Measurements from ENCODE around the gene H3-3A. TPM values are rescaled to one million over a fixed set of nuclear protein-coding genes. Genes with fewer than 3 reads are reported as not detected.

H3-3A gene
- total RNA-seq, 1 donor from 2014 or later = 84.8 TPM

DNA sequence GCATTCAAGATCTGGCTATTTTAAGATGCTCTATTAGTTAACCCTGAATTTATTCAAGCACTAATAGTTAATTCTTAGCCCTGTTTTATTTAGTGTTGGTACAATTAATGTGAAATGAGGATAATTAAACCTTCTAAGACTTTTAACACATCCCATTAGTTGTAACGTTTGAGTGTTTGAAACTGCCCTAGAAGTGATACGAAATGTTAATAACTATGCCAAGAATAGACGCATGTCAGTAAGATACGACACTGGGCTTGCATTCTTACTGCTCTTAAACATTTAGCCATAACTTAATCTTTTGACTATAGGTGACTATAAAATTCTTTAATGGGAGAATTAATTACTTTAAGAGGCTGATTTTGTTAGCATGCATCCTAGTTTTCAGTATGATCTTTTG is 9.8 kb downstream of the H3-3A start:
- TF ChIP-seq, protein P1, sequence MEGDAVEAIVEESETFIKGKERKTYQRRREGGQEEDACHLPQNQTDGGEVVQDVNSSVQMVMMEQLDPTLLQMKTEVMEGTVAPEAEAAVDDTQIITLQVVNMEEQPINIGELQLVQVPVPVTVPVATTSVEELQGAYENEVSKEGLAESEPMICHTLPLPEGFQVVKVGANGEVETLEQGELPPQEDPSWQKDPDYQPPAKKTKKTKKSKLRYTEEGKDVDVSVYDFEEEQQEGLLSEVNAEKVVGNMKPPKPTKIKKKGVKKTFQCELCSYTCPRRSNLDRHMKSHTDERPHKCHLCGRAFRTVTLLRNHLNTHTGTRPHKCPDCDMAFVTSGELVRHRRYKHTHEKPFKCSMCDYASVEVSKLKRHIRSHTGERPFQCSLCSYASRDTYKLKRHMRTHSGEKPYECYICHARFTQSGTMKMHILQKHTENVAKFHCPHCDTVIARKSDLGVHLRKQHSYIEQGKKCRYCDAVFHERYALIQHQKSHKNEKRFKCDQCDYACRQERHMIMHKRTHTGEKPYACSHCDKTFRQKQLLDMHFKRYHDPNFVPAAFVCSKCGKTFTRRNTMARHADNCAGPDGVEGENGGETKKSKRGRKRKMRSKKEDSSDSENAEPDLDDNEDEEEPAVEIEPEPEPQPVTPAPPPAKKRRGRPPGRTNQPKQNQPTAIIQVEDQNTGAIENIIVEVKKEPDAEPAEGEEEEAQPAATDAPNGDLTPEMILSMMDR (IDR thresholded peaks at IDR 0.05; ENCODE audit: insufficient read depth, low read length, severe bottlenecking) = no peak
- DNase-seq (ENCODE audit: low read depth) (no peak), FAIRE-seq (no peak)
- Histone ChIP-seq H3K27me3 (ENCODE audit: control insufficient read depth, insufficient read depth, low read length) (no peaks in the 10 kb centered on the region), H3K36me3 (ENCODE audit: control insufficient read depth, insufficient read depth, low read length) (peaks cover 6% of the 10 kb centered on the region), H3K4me3 (ENCODE audit: low read depth, low read length) (no peak overlapping the region)

GRCh38 chr1:226073184-226073950 is 10.9 kb downstream of the H3-3A start:
- TF ChIP-seq, protein P1 (IDR thresholded peaks at IDR 0.05; ENCODE audit: insufficient read depth, low read length, severe bottlenecking) = no peak
- Histone ChIP-seq H3K36me3 (ENCODE audit: control insufficient read depth, insufficient read depth, low read length) (peaks cover 6% of the 10 kb centered on the region), H3K4me3 (ENCODE audit: low read depth, low read length) (no peak overlapping the region), H3K27me3 (ENCODE audit: control insufficient read depth, insufficient read depth, low read length) (no peaks in the 10 kb centered on the region)
- DNase-seq (ENCODE audit: low read depth) = no peak
- FAIRE-seq = no peak

- TF ChIP-seq, protein P1 (IDR thresholded peaks at IDR 0.05; ENCODE audit: insufficient read depth, low read length, severe bottlenecking) = no peak
- no peak overlapping the region for H3K4me3 ChIP-seq (ENCODE audit: low read depth, low read length)
- no peak for FAIRE-seq
- no peak for DNase-seq (ENCODE audit: low read depth)
- H3K36me3 ChIP-seq (ENCODE audit: control insufficient read depth, insufficient read depth, low read length) = peaks cover 5% of the 10 kb centered on the region
- H3K27me3 ChIP-seq (ENCODE audit: control insufficient read depth, insufficient read depth, low read length) = no peaks in the 10 kb centered on the region
Measured at GRCh38 chr1:226074046-226074445, 11.5 kb downstream of the H3-3A start.

GRCh38 chr1:226076378-226076777 is 13.9 kb downstream of the H3-3A start:
- no peaks in the 10 kb centered on the region for H3K27me3 ChIP-seq (ENCODE audit: control insufficient read depth, insufficient read depth, low read length)
- peaks cover 1% of the 10 kb centered on the region for H3K36me3 ChIP-seq (ENCODE audit: control insufficient read depth, insufficient read depth, low read length)
- H3K4me3 ChIP-seq (ENCODE audit: low read depth, low read length) = no peak overlapping the region
- TF ChIP-seq, protein P1 (IDR thresholded peaks at IDR 0.05; ENCODE audit: insufficient read depth, low read length, severe bottlenecking) = no peak
- DNase-seq (ENCODE audit: low read depth) = no peak
- no peak for FAIRE-seq

DNA sequence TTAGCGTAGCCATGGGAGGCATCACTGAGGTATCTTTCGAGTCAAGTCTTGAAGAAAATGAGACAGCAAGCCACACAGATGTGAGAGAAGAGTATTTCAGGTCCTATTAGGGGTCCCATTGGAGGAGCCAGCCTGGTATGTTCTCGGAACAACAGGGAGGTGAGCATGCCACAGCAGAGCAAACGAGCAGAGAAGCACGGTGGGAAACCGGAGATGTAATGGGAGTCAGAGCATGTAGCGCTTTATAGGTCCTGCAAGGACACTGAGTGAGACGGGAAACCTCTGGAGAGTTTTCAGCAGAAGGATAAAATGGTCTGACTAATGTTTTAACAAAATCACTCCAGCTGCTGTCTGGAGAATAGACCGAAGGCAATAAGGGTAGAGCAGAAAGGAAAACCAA is 15.9 kb downstream of the H3-3A start:
- FAIRE-seq (no peak), DNase-seq (ENCODE audit: low read depth) (no peak)

More for the DNA sequence above, 15.9 kb downstream of the H3-3A start:
- TF ChIP-seq, protein P1 (IDR thresholded peaks at IDR 0.05; ENCODE audit: insufficient read depth, low read length, severe bottlenecking) = no peak
- Histone ChIP-seq H3K27me3 (ENCODE audit: control insufficient read depth, insufficient read depth, low read length) (no peaks in the 10 kb centered on the region), H3K4me3 (ENCODE audit: low read depth, low read length) (no peak overlapping the region), H3K36me3 (ENCODE audit: control insufficient read depth, insufficient read depth, low read length) (no peaks in the 10 kb centered on the region)
